SK-N-SH (cell line): ENCODE measurements around the gene DKC1. TPM values are rescaled to one million over a fixed set of nuclear protein-coding genes. Genes with fewer than 3 reads are reported as not detected.

ENCODE experiments used
- CTCF ChIA-PET: fragments of 300-600, 350-600 bp; formaldehyde crosslinking; extraction: SDS; loops from one replicate; lab custom pipeline; 2021; lab: Yijun Ruan, JAX
- POLR2A ChIA-PET: fragments of 350-600 bp; sonication (Branson Sonifier 250); formaldehyde crosslinking; extraction: SDS; loops from one replicate; lab custom pipeline; 2020; ENCODE audit warnings: antibody characterized with exemption, inconsistent platforms; lab: Yijun Ruan, JAX
- DNase-seq: peaks from one replicate; pipeline ENCODE4 v3.0.0; 2012
- H2AFZ ChIP-seq: fragments of 200-600 bp; sonication (generic); 2 replicates; pipeline ENCODE4 v1.8.1; 2016; ENCODE audit warnings: antibody characterized with exemption, mild to moderate bottlenecking, low read depth
- H3F3A ChIP-seq: fragments of 200-600 bp; sonication (generic); replicated peaks from 2 replicates; pipeline ENCODE3; 2016; ENCODE audit warnings: antibody characterized with exemption, mild to moderate bottlenecking; ENCODE audit not compliant: insufficient read depth
- H3K27ac ChIP-seq, 2 experiments: fragments of 200-500 bp in 1 of 2; fragments of 200-600 bp in 1 of 2; sonication (Bioruptor generic) in 1 of 2; sonication (generic), shearing (Covaris generic) in 1 of 2; 2 replicates each; pipeline versions ENCODE4 v1.5.1 to v1.6.1; 2014 to 2016; ENCODE audit warnings: low read depth in 2 of 2, inconsistent platforms in 1 of 2, low read length in 1 of 2, mild to moderate bottlenecking in 1 of 2, mixed read lengths in 1 of 2
- H3K27me3 ChIP-seq: fragments of 200-600 bp; sonication (generic), shearing (Covaris generic); 2 replicates; pipeline ENCODE4 v1.6.1; 2016; ENCODE audit warnings: mixed run types; ENCODE audit not compliant: insufficient read depth
- H3K36me3 ChIP-seq, 2 experiments: fragments of 200-500 bp in 1 of 2; fragments of 200-600 bp in 1 of 2; sonication (Bioruptor generic) in 1 of 2; sonication (generic) in 1 of 2; replicated peaks in 1 of 2; 2 replicates each; pipeline versions ENCODE3 to v1.5.1; 2014 to 2016; ENCODE audit warnings: low read length in 1 of 2, mild to moderate bottlenecking in 1 of 2; ENCODE audit not compliant: insufficient read depth in 2 of 2, control insufficient read depth in 1 of 2
- H3K4me1 ChIP-seq, 2 experiments: fragments of 200-500 bp in 1 of 2; fragments of 200-600 bp in 1 of 2; sonication (Bioruptor generic) in 1 of 2; sonication (generic), shearing (Covaris generic) in 1 of 2; 2 replicates each; pipeline versions ENCODE4 v1.5.1 to v1.6.1; 2014 to 2016; ENCODE audit warnings: low read depth in 1 of 2, low read length in 1 of 2, mixed run types in 1 of 2; ENCODE audit not compliant: insufficient read depth in 2 of 2, control insufficient read depth in 1 of 2
- H3K4me2 ChIP-seq: fragments of 200-600 bp; sonication (generic), shearing (Covaris generic); 2 replicates; pipeline ENCODE4 v1.6.1; 2017; ENCODE audit warnings: mixed run types
- H3K4me3 ChIP-seq, 2 experiments: fragments of 200-500 bp in 1 of 2; fragments of 200-600 bp in 1 of 2; sonication (Bioruptor generic) in 1 of 2; sonication (generic), shearing (Covaris generic) in 1 of 2; 2 replicates each; pipeline versions ENCODE4 v1.5.1 to v1.8.1; 2014 to 2016; ENCODE audit warnings: low read depth in 2 of 2, inconsistent platforms in 1 of 2, low read length in 1 of 2, mild to moderate bottlenecking in 1 of 2, mixed read lengths in 1 of 2, moderate library complexity in 1 of 2
- H3K79me2 ChIP-seq: fragments of 200-600 bp; sonication (generic); 2 replicates; pipeline ENCODE4 v1.8.1; 2017; ENCODE audit warnings: mild to moderate bottlenecking; ENCODE audit not compliant: insufficient read depth
- H3K9ac ChIP-seq: fragments of 200-600 bp; sonication (generic); 2 replicates; pipeline ENCODE4 v1.6.1; 2017; ENCODE audit warnings: mixed run types
- H3K9me2 ChIP-seq: fragments of 200-600 bp; sonication (generic); 2 replicates; pipeline ENCODE4 v1.6.1; 2017; ENCODE audit warnings: mixed run types
- H3K9me3 ChIP-seq: fragments of 200-600 bp; sonication (generic); 2 replicates; pipeline ENCODE4 v1.6.1; 2017; ENCODE audit warnings: mixed run types, mild to moderate bottlenecking, moderate library complexity
- H4K20me1 ChIP-seq: fragments of 200-600 bp; sonication (generic); 2 replicates; pipeline ENCODE4 v1.6.1; 2017; ENCODE audit warnings: mild to moderate bottlenecking, mixed run types; ENCODE audit not compliant: insufficient read depth
- CHD2 ChIP-seq: fragments of 150-350 bp; IDR thresholded peaks from 2 replicates; pipeline ENCODE4 v1.6.1; 2018; ENCODE audit warnings: low read length; ENCODE audit not compliant: partially characterized antibody
- CTCF ChIP-seq: fragments of 200-600 bp; sonication (generic); IDR thresholded peaks from 2 replicates; pipeline ENCODE4 v1.6.1; 2017; ENCODE audit warnings: antibody characterized with exemption, mild to moderate bottlenecking, moderate library complexity
- ELF1 ChIP-seq: IDR thresholded peaks from 2 replicates; pipeline ENCODE4 v1.4.0; 2012
- EZH2phosphoT487 ChIP-seq: fragments of 200-600 bp; sonication (generic); IDR thresholded peaks from 2 replicates; pipeline ENCODE4 v1.6.1; 2017; ENCODE audit warnings: low read depth, mixed run types, mild to moderate bottlenecking, antibody characterized with exemption, moderate library complexity, borderline replicate concordance
- FOXJ3 ChIP-seq: sonication (generic); formaldehyde crosslinking; IDR thresholded peaks from 2 replicates; pipeline ENCODE4 v1.5.1; 2020; ENCODE audit warnings: mild to moderate bottlenecking, missing genetic modification reagents
- GABPA ChIP-seq: IDR thresholded peaks from 2 replicates; pipeline ENCODE4 v1.4.0; 2012; ENCODE audit warnings: low read depth, mild to moderate bottlenecking
- IRF3 ChIP-seq: fragments of 150-350 bp; IDR thresholded peaks from 2 replicates; pipeline ENCODE4 v1.6.1; 2016; ENCODE audit warnings: mild to moderate bottlenecking, low read depth, low read length
- JUND ChIP-seq: IDR thresholded peaks from 2 replicates; pipeline ENCODE4 v1.4.0; 2012
- RAD21 ChIP-seq: IDR thresholded peaks from 2 replicates; pipeline ENCODE4 v1.6.1; 2012; ENCODE audit warnings: mild to moderate bottlenecking, low read length
- RCOR1 ChIP-seq: fragments of 150-350 bp; IDR thresholded peaks from 2 replicates; pipeline ENCODE4 v1.6.1; 2017; ENCODE audit warnings: antibody characterized with exemption, low read length
- RFX5 ChIP-seq: IDR thresholded peaks from 2 replicates; pipeline ENCODE4 v1.6.1; 2012; ENCODE audit warnings: mild to moderate bottlenecking, improper control_type of control experiment, low read length
- RXRA ChIP-seq: IDR thresholded peaks from 2 replicates; pipeline ENCODE4 v1.4.0; 2012; ENCODE audit warnings: low read depth, mild to moderate bottlenecking, borderline replicate concordance
- SIN3A ChIP-seq: IDR thresholded peaks from 2 replicates; pipeline ENCODE4 v1.6.1; 2012; ENCODE audit warnings: low read depth, mild to moderate bottlenecking, low read length, moderate library complexity, borderline replicate concordance
- TAF1 ChIP-seq: IDR thresholded peaks from 2 replicates; pipeline ENCODE4 v1.6.1; 2012; ENCODE audit warnings: low read depth, mild to moderate bottlenecking, low read length, moderate library complexity, borderline replicate concordance
- TCF12 ChIP-seq: IDR thresholded peaks from 2 replicates; pipeline ENCODE4 v1.4.0; 2012
- USF1 ChIP-seq: IDR thresholded peaks from 2 replicates; pipeline ENCODE4 v1.4.0; 2012; ENCODE audit warnings: low read depth, borderline replicate concordance
- USF2 ChIP-seq: fragments of 150-350 bp; IDR thresholded peaks from 2 replicates; pipeline ENCODE4 v1.6.1; 2017; ENCODE audit warnings: antibody characterized with exemption, low read length, low read depth, borderline replicate concordance
- YY1 ChIP-seq: IDR thresholded peaks from 2 replicates; pipeline ENCODE4 v1.4.0; 2012; ENCODE audit warnings: low read depth, mild to moderate bottlenecking
- ZBTB33 ChIP-seq: IDR thresholded peaks from 2 replicates; pipeline ENCODE4 v1.4.0; 2012; ENCODE audit warnings: low read depth, borderline replicate concordance
- WGBS: methylation state at CpG from one replicate; pipeline ENCODE4 v1.1.6; 2017; ENCODE audit warnings: low lambda C conversion rate; 5-methylcytosine and 5-hydroxymethylcytosine counted together
- polyA plus RNA-seq, 3 experiments: library from polyadenylated mRNA; depleted of rRNA; stranded (reverse); fragments of >200 nt; gene quantifications; 2 replicates each; pipeline ENCODE4 v1.2.3, GENCODE V29; 2012

The DKC1 gene
- polyA plus RNA-seq, 1 of the 3 experiments (the other 2 are of a cell fraction), result 53.0 TPM

- H3F3A ChIP-seq, result no peaks in the 10 kb centered on the region
- peaks cover 14% of the 10 kb centered on the region in 2 experiments for H3K36me3 ChIP-seq
- H3K9me3 ChIP-seq, result no peaks in the 10 kb centered on the region
- no peak for TF ChIP-seq CHD2
- no peak for TF ChIP-seq RAD21
- no peak for TF ChIP-seq JUND
- TF ChIP-seq SIN3A, result no peak
- TF ChIP-seq RXRA, result no peak
- TF ChIP-seq ZBTB33, result no peak
- no peak for TF ChIP-seq USF2
- no peak for TF ChIP-seq CTCF
- no peak for TF ChIP-seq TCF12
- no peak for TF ChIP-seq USF1
- TF ChIP-seq IRF3, result no peak
- TF ChIP-seq GABPA, result no peak
- no peak for TF ChIP-seq FOXJ3 (CRISPR knock-in tag)
- no peak for TF ChIP-seq RFX5
- no peak for TF ChIP-seq ELF1
- TF ChIP-seq RCOR1, result no peak
- no peak for TF ChIP-seq YY1
- TF ChIP-seq EZH2phosphoT487, result no peak
- TF ChIP-seq TAF1, result no peak
- no peaks in the 10 kb centered on the region for H3K4me1 ChIP-seq
- ChIA-PET CTCF (no interaction called here), POLR2A (no interaction called here)
- no peak overlapping the region for H2AFZ ChIP-seq
- no peak overlapping the region for H3K4me3 ChIP-seq
- no peaks in the 10 kb centered on the region for H3K79me2 ChIP-seq
- no peak overlapping the region for H3K27ac ChIP-seq
- 62% methylated on average over 9 of the region's 9 CpGs for WGBS
- no peaks in the 10 kb centered on the region for H3K9me2 ChIP-seq
- H3K9ac ChIP-seq, result no peak overlapping the region
- H3K4me2 ChIP-seq, result no peak overlapping the region
- no peak for DNase-seq
- H4K20me1 ChIP-seq, result no peaks in the 10 kb centered on the region
- no peaks in the 10 kb centered on the region for H3K27me3 ChIP-seq
These were observed 18.3 kb downstream of the DKC1 start for GRCh38 chrX:154780968-154781367.
